IMR-90 (cell line): ENCODE results near the gene STAG1. TPM values are rescaled to one million over a fixed set of nuclear protein-coding genes. Genes with fewer than 3 reads are reported as not detected.
"Not testable (repeated sequence)": the region's sequence is repeated elsewhere in the genome, so short reads cannot be mapped to it uniquely, and the experiment has no call there.

Experiments
- ATAC-seq: fragments of 200-7000 bp; cut with Tn5 transposase; 2 replicates; pipeline ENCODE4 v1.9.1; 2020; ENCODE audit warnings: low read depth, mild to moderate bottlenecking, moderate library complexity
- BruUV-seq: library from RNA; stranded (reverse); fragments of 400-500 nt; replicated peaks from 2 replicates; lab custom pipeline; 2021; lab: Mats Ljungman, UMichigan
- CTCF ChIA-PET: fragments of 300-600 bp; formaldehyde crosslinking; extraction: SDS; loops from one replicate; lab custom pipeline; 2021; ENCODE audit warnings: antibody characterized with exemption; lab: Yijun Ruan, JAX
- POLR2A ChIA-PET: fragments of 300-600 bp; sonication (Branson Sonifier 250); formaldehyde crosslinking; loops from one replicate; lab custom pipeline; 2022; ENCODE audit warnings: antibody characterized with exemption; ENCODE audit not compliant: unreplicated experiment; lab: Charles Lee
- DNase-seq: peaks from one replicate; pipeline ENCODE4 v3.0.0; 2013
- H2AFZ ChIP-seq: replicated peaks from 2 replicates; pipeline ENCODE3; 2013; ENCODE audit warnings: low read length, mild to moderate bottlenecking; ENCODE audit not compliant: poor library complexity
- H2AK5ac ChIP-seq: 2 replicates; pipeline ENCODE4 v1.6.1; 2013; ENCODE audit warnings: low read depth, low read length, inconsistent platforms
- H2AK9ac ChIP-seq: replicated peaks from 2 replicates; pipeline ENCODE3; 2013; ENCODE audit warnings: mild to moderate bottlenecking, low read depth, low read length, moderate library complexity; ENCODE audit not compliant: poor library complexity
- H2BK120ac ChIP-seq: 2 replicates; pipeline ENCODE4 v1.6.1; 2013; ENCODE audit warnings: low read depth, low read length, inconsistent platforms
- H2BK15ac ChIP-seq: 3 replicates; pipeline ENCODE4 v1.6.1; 2013; ENCODE audit warnings: low read depth, low read length, inconsistent platforms
- H2BK20ac ChIP-seq: 2 replicates; pipeline ENCODE4 v1.6.1; 2013; ENCODE audit warnings: low read depth, mild to moderate bottlenecking, inconsistent platforms, low read length, moderate library complexity
- H2BK5ac ChIP-seq: 2 replicates; pipeline ENCODE4 v1.6.1; 2013; ENCODE audit warnings: mild to moderate bottlenecking, low read depth, low read length, inconsistent platforms; ENCODE audit not compliant: poor library complexity, severe bottlenecking
- H3K14ac ChIP-seq: replicated peaks from 2 replicates; pipeline ENCODE4 v1.6.1; 2013; ENCODE audit warnings: low read depth, low read length, inconsistent platforms
- H3K18ac ChIP-seq: 2 replicates; pipeline ENCODE4 v1.6.1; 2013; ENCODE audit warnings: low read depth, low read length, control low read depth
- H3K23ac ChIP-seq: 2 replicates; pipeline ENCODE4 v1.6.1; 2013; ENCODE audit warnings: low read depth, low read length, inconsistent platforms
- H3K27ac ChIP-seq: 2 replicates; pipeline ENCODE4 v1.5.1; 2013; ENCODE audit warnings: mild to moderate bottlenecking, control low read depth, low read length; ENCODE audit not compliant: insufficient read depth
- H3K27me3 ChIP-seq: 2 replicates; pipeline ENCODE4 v1.6.1; 2013; ENCODE audit warnings: low read length; ENCODE audit not compliant: control insufficient read depth, insufficient read depth
- H3K36me3 ChIP-seq: 2 replicates; pipeline ENCODE4 v1.6.1; 2013; ENCODE audit warnings: low read length, mixed read lengths; ENCODE audit not compliant: control insufficient read depth, insufficient read depth
- H3K4ac ChIP-seq: 2 replicates; pipeline ENCODE4 v1.6.1; 2013; ENCODE audit warnings: low read depth, low read length, inconsistent platforms
- H3K4me1 ChIP-seq: 2 replicates; pipeline ENCODE4 v1.6.1; 2013; ENCODE audit warnings: low read length, mixed read lengths; ENCODE audit not compliant: control insufficient read depth, insufficient read depth
- H3K4me2 ChIP-seq: 2 replicates; pipeline ENCODE4 v1.6.1; 2013; ENCODE audit warnings: low read depth, mild to moderate bottlenecking, control low read depth, low read length, moderate library complexity
- H3K4me3 ChIP-seq: 2 replicates; pipeline ENCODE4 v1.5.1; 2013; ENCODE audit warnings: low read depth, mild to moderate bottlenecking, control low read depth, low read length, moderate library complexity; ENCODE audit not compliant: insufficient read depth
- H3K56ac ChIP-seq: 2 replicates; pipeline ENCODE4 v1.6.1; 2013; ENCODE audit warnings: low read length, inconsistent platforms; ENCODE audit not compliant: insufficient read depth; ENCODE audit errors: extremely low read depth
- H3K79me1 ChIP-seq, 2 experiments: 2 replicates each; pipeline ENCODE4 v1.6.1; 2013; ENCODE audit warnings: low read length in 2 of 2, inconsistent platforms in 1 of 2, low read depth in 1 of 2
- H3K9ac ChIP-seq: 2 replicates; pipeline ENCODE4 v1.6.1; 2013; ENCODE audit warnings: low read depth, low read length, control low read depth
- H3K9me1 ChIP-seq: 2 replicates; pipeline ENCODE4 v1.6.1; 2013; ENCODE audit warnings: low read length, inconsistent platforms; ENCODE audit not compliant: insufficient read depth
- H3K9me3 ChIP-seq: 2 replicates; pipeline ENCODE4 v1.6.1; 2013; ENCODE audit warnings: low read length; ENCODE audit not compliant: control insufficient read depth, insufficient read depth
- H4K20me1 ChIP-seq: 2 replicates; pipeline ENCODE4 v1.6.1; 2013; ENCODE audit warnings: low read length, inconsistent platforms; ENCODE audit not compliant: insufficient read depth
- H4K5ac ChIP-seq: 2 replicates; pipeline ENCODE4 v1.6.1; 2013; ENCODE audit warnings: mild to moderate bottlenecking, low read depth, low read length, control low read depth
- H4K8ac ChIP-seq, 2 experiments: 2 replicates each; pipeline ENCODE4 v1.6.1; 2013; ENCODE audit warnings: low read depth in 2 of 2, low read length in 2 of 2, control low read depth in 1 of 2, inconsistent platforms in 1 of 2
- H4K91ac ChIP-seq: 2 replicates; pipeline ENCODE4 v1.6.1; 2013; ENCODE audit warnings: low read depth, low read length, inconsistent platforms; ENCODE audit not compliant: insufficient read depth
- CEBPB ChIP-seq: IDR thresholded peaks from 2 replicates; pipeline ENCODE4 v1.6.1; 2012; ENCODE audit warnings: low read depth, low read length, improper control_type of control experiment
- ELK1 ChIP-seq: fragments of 150-350 bp; IDR thresholded peaks from 2 replicates; pipeline ENCODE4 v1.6.1; 2016; ENCODE audit warnings: low read depth, mild to moderate bottlenecking, low read length, moderate library complexity, borderline replicate concordance
- WGBS, 2 experiments: methylation state at CpG; one replicate each; pipeline versions ENCODE4 v1.1.5 to v1.1.7; 2013; ENCODE audit warnings: missing lambda C conversion rate in 2 of 2; ENCODE audit not compliant: insufficient read length in 1 of 2; ENCODE audit errors: extremely low coverage in 2 of 2; 5-methylcytosine and 5-hydroxymethylcytosine counted together
- dilution Hi-C: fragments of 300-500 bp; cut with HindIII; formaldehyde crosslinking; loops from one replicate; pipeline ENCODE4 v1.14.3; 2018; ENCODE audit warnings: low sequenced_read_pairs; ENCODE audit not compliant: unreplicated experiment
- in situ Hi-C: fragments of 300-500 bp; cut with MboI; formaldehyde crosslinking; loops from 3 replicates; pipeline ENCODE4 v1.14.3; 2019; ENCODE audit warnings: low sequenced_read_pairs, inconsistent platforms, mixed read lengths
- intact Hi-C: fragments of 100-400 bp; cut with micrococcal nuclease; formaldehyde crosslinking; loops from 2 replicates; pipeline ENCODE4 v1.10.0; 2022
- polyA plus RNA-seq, 3 experiments: library from polyadenylated mRNA; depleted of rRNA; stranded (reverse); fragments of >200 nt; gene quantifications; 2 replicates each; pipeline ENCODE4 v1.2.3, GENCODE V29; 2012; ENCODE audit warnings: low replicate concordance in 1 of 3
- total RNA-seq: library from RNA; depleted of rRNA; stranded (reverse); fragments of >200 nt; gene quantifications from 2 replicates; pipeline ENCODE4 v1.2.3, GENCODE V29; 2012

Gene STAG1
- total and polyA plus RNA-seq, 2 of the 4 experiments (the other 2 are of a cell fraction) = 9.6 to 32.3 TPM

GRCh38 chr3:136476280-136476679, 275.9 kb downstream of the STAG1 start:
- TF ChIP-seq CEBPB = peak; percentile 88
- no peak for TF ChIP-seq ELK1
- Histone ChIP-seq H3K27ac (peak overlapping the region; percentile 43; the same call in 1 of the 2 replicates), H2BK120ac (peak overlapping the region; percentile 78), H2BK15ac (peak overlapping the region; percentile 89), H3K23ac (peak overlapping the region; percentile 60; the same call in 1 of the 2 replicates), H4K20me1 (no peaks in the 10 kb centered on the region), H3K9me3 (no peaks in the 10 kb centered on the region), H3K4ac (peak overlapping the region; percentile 79), H3K14ac (peak overlapping the region; percentile 56; the same call in 1 of the 2 replicates), H2AK9ac (no peak overlapping the region), H3K4me2 (no peak overlapping the region), H3K9me1 (peaks cover 14% of the 10 kb centered on the region; the same call in 1 of the 2 replicates), H3K56ac (no peak overlapping the region), H2BK20ac (peak overlapping the region; percentile 83), H3K18ac (peak overlapping the region; percentile 100; the same call in 1 of the 2 replicates), H2BK5ac (peak overlapping the region; percentile 99), H3K4me3 (no peak overlapping the region), H2AFZ (no peak overlapping the region), H3K4me1 (peaks cover 19% of the 10 kb centered on the region), H4K5ac (peak overlapping the region; percentile 97; the same call in 1 of the 2 replicates), H2AK5ac (peak overlapping the region; percentile 59; the same call in 1 of the 2 replicates), H3K36me3 (peaks cover 8% of the 10 kb centered on the region), H3K79me1 (peaks cover 3 to 31% of the 10 kb centered on the region in 2 experiments; a peak in 3 of 4 replicates), H3K27me3 (no peaks in the 10 kb centered on the region), H4K91ac (peak overlapping the region; percentile 82), H3K9ac (no peak overlapping the region), H4K8ac (peak overlapping the region; percentile 50 to 74; a peak in 3 of 4 replicates)
- ATAC-seq (no peak), DNase-seq (no peak)
- dilution Hi-C loops (no loop called here), intact Hi-C loops (no loop called here), in situ Hi-C loops (no loop called here)
- ChIA-PET POLR2A (no interaction called here), CTCF (no interaction called here)
- BruUV-seq = no TSS peak
- no CpG with 5 or more reads among the region's 1 CpG for WGBS, 2 experiments

GRCh38 chr3:136474876-136475275, 277.3 kb downstream of the STAG1 start:
- H4K20me1 ChIP-seq, dilution Hi-C loops, in situ Hi-C loops, H3K4me2 ChIP-seq, intact Hi-C loops, H2AK9ac ChIP-seq, H3K36me3 ChIP-seq, ATAC-seq, H3K4me3 ChIP-seq, H3K27me3 ChIP-seq, H3K9me3 ChIP-seq, BruUV-seq, H2AFZ ChIP-seq: not testable (repeated sequence)
- peak overlapping the region; percentile 97 for H3K23ac ChIP-seq
- peak overlapping the region; percentile 96 for H4K5ac ChIP-seq
- peak overlapping the region; percentile 89 for H4K91ac ChIP-seq
- H2BK20ac ChIP-seq = peak overlapping the region; percentile 100
- peak overlapping the region; percentile 89 for H3K56ac ChIP-seq
- ChIA-PET POLR2A (interaction anchor here (0.7 kb wide), 1 partner anchor 277 kb away, joined by 3 read pairs; the partner anchor contains the start of gene STAG1), CTCF (interaction anchor here (0.7 kb wide), 1 partner anchor 278 kb away, joined by 3 read pairs; the partner anchor contains the start of gene STAG1)
- H3K4ac ChIP-seq = peak overlapping the region; percentile 98
- no CpG with 5 or more reads among the region's 3 CpGs for WGBS, 2 experiments
- peak overlapping the region; percentile 98 for H2AK5ac ChIP-seq
- peak overlapping the region; percentile 100 for H3K18ac ChIP-seq
- H3K4me1 ChIP-seq = peaks cover 19% of the 10 kb centered on the region
- peak overlapping the region; percentile 56; the same call in 2 of the 3 replicates for H2BK15ac ChIP-seq
- peak overlapping the region; percentile 99 for H2BK5ac ChIP-seq
- H3K14ac ChIP-seq = peak overlapping the region; percentile 94
- peaks cover 14% of the 10 kb centered on the region; the same call in 1 of the 2 replicates for H3K9me1 ChIP-seq
- H2BK120ac ChIP-seq = peak overlapping the region; percentile 99
- H3K27ac ChIP-seq = peak overlapping the region; percentile 95
- H4K8ac ChIP-seq = peak overlapping the region; percentile 74 to 94
- H3K9ac ChIP-seq = peak overlapping the region; percentile 48; the same call in 1 of the 2 replicates
- peak; percentile 17 for DNase-seq
- H3K79me1 ChIP-seq = peaks cover 3 to 31% of the 10 kb centered on the region in 2 experiments; a peak in 3 of 4 replicates
